H9 (cell line): Measurements from ENCODE around the gene TTBK1. TPM values are rescaled to one million over a fixed set of nuclear protein-coding genes. Genes with fewer than 3 reads are reported as not detected.

Experiments
- DNase-seq: peaks from one replicate; pipeline ENCODE4 v3.0.0-alpha.2; 2017
- H2AFZ ChIP-seq: one replicate; pipeline ENCODE4 v1.6.1; 2013; ENCODE audit warnings: mild to moderate bottlenecking, low read length, control low read depth, moderate library complexity
- H2AK5ac ChIP-seq: 2 replicates; pipeline ENCODE4 v1.6.1; 2013; ENCODE audit warnings: low read length, control low read depth, mixed read lengths; ENCODE audit not compliant: insufficient read length
- H2BK120ac ChIP-seq: one replicate; pipeline ENCODE4 v1.6.1; 2013; ENCODE audit warnings: low read depth, mild to moderate bottlenecking, low read length, control low read depth, inconsistent platforms; ENCODE audit not compliant: poor library complexity, severe bottlenecking
- H2BK12ac ChIP-seq: 2 replicates; pipeline ENCODE4 v1.6.1; 2013; ENCODE audit warnings: low read length, control low read depth, mixed read lengths, low read depth; ENCODE audit not compliant: insufficient read length
- H2BK15ac ChIP-seq: 2 replicates; pipeline ENCODE4 v1.6.1; 2013; ENCODE audit warnings: low read depth, low read length, control low read depth
- H2BK20ac ChIP-seq: one replicate; pipeline ENCODE4 v1.6.1; 2013; ENCODE audit warnings: low read depth, mild to moderate bottlenecking, low read length, control low read depth, inconsistent platforms; ENCODE audit not compliant: poor library complexity, severe bottlenecking
- H2BK5ac ChIP-seq: 2 replicates; pipeline ENCODE4 v1.6.1; 2013; ENCODE audit warnings: low read length, control low read depth, mixed read lengths; ENCODE audit not compliant: insufficient read length
- H3K14ac ChIP-seq: 2 replicates; pipeline ENCODE4 v1.6.1; 2013; ENCODE audit warnings: low read length, control low read depth; ENCODE audit not compliant: insufficient read depth
- H3K18ac ChIP-seq: 2 replicates; pipeline ENCODE4 v1.6.1; 2013; ENCODE audit warnings: low read depth, mild to moderate bottlenecking, mixed read lengths, low read length, control low read depth; ENCODE audit not compliant: insufficient read length
- H3K23ac ChIP-seq: 2 replicates; pipeline ENCODE4 v1.6.1; 2013; ENCODE audit warnings: low read length, control low read depth, mixed read lengths, low read depth; ENCODE audit not compliant: insufficient read length
- H3K23me2 ChIP-seq: 2 replicates; pipeline ENCODE4 v1.6.1; 2013; ENCODE audit warnings: low read depth, mild to moderate bottlenecking, mixed read lengths, low read length, control low read depth; ENCODE audit not compliant: insufficient read length, poor library complexity, severe bottlenecking
- H3K27ac ChIP-seq: 2 replicates; pipeline ENCODE4 v1.5.1; 2013; ENCODE audit warnings: low read length, control low read depth, mixed read lengths, low read depth; ENCODE audit not compliant: insufficient read length
- H3K27me3 ChIP-seq: 2 replicates; pipeline ENCODE4 v1.6.1; 2013; ENCODE audit warnings: low read length, control low read depth, inconsistent platforms; ENCODE audit not compliant: insufficient read depth
- H3K4ac ChIP-seq: 2 replicates; pipeline ENCODE4 v1.6.1; 2013; ENCODE audit warnings: low read depth, mild to moderate bottlenecking, control low read depth, inconsistent platforms, low read length, moderate library complexity
- H3K4me1 ChIP-seq: 2 replicates; pipeline ENCODE4 v1.6.1; 2013; ENCODE audit warnings: low read length, control low read depth, inconsistent platforms; ENCODE audit not compliant: insufficient read depth
- H3K4me2 ChIP-seq: 2 replicates; pipeline ENCODE4 v1.6.1; 2013; ENCODE audit warnings: low read length, control low read depth, mixed read lengths; ENCODE audit not compliant: insufficient read length, insufficient read depth
- H3K56ac ChIP-seq: 2 replicates; pipeline ENCODE4 v1.6.1; 2013; ENCODE audit warnings: low read depth, mild to moderate bottlenecking, mixed read lengths, low read length, control low read depth; ENCODE audit not compliant: insufficient read length
- H3K79me1 ChIP-seq: 2 replicates; pipeline ENCODE4 v1.6.1; 2013; ENCODE audit warnings: low read depth, mild to moderate bottlenecking, moderate library complexity, low read length, control low read depth, inconsistent platforms; ENCODE audit not compliant: insufficient read depth, poor library complexity, severe bottlenecking
- H3K79me2 ChIP-seq: 2 replicates; pipeline ENCODE4 v1.6.1; 2013; ENCODE audit warnings: low read length, control low read depth, inconsistent platforms; ENCODE audit not compliant: insufficient read depth
- H3K9ac ChIP-seq: 2 replicates; pipeline ENCODE4 v1.6.1; 2013; ENCODE audit warnings: low read length, control low read depth, mixed read lengths; ENCODE audit not compliant: insufficient read length; ENCODE audit errors: extremely low read depth
- H3K9me3 ChIP-seq: one replicate; pipeline ENCODE4 v1.6.1; 2013; ENCODE audit warnings: low read depth, low read length, inconsistent platforms; ENCODE audit not compliant: control insufficient read depth
- H3T11ph ChIP-seq: one replicate; pipeline ENCODE4 v1.6.1; 2013; ENCODE audit warnings: mild to moderate bottlenecking, low read length, control low read depth, inconsistent platforms
- H4K20me1 ChIP-seq: one replicate; pipeline ENCODE4 v1.6.1; 2013; ENCODE audit not compliant: control insufficient read depth, insufficient read length, insufficient read depth
- H4K5ac ChIP-seq: 2 replicates; pipeline ENCODE4 v1.6.1; 2013; ENCODE audit warnings: low read depth, mild to moderate bottlenecking, mixed read lengths, low read length, control low read depth; ENCODE audit not compliant: insufficient read length
- H4K8ac ChIP-seq: replicated peaks from 2 replicates; pipeline ENCODE4 v1.6.1; 2013; ENCODE audit warnings: low read length, control low read depth, mixed read lengths, low read depth; ENCODE audit not compliant: insufficient read length
- H4K91ac ChIP-seq: 2 replicates; pipeline ENCODE4 v1.6.1; 2013; ENCODE audit warnings: low read depth, mild to moderate bottlenecking, moderate library complexity, mixed read lengths, low read length, control low read depth; ENCODE audit not compliant: insufficient read length
- H3K27ac Mint-ChIP-seq, 3 experiments: 2 replicates in 2 of 3; 3 replicates in 1 of 3; pipeline ENCODE4 v1.8.0; 2020 to 2021; ENCODE audit warnings: mixed read lengths in 3 of 3, mild to moderate bottlenecking in 1 of 3, moderate library complexity in 1 of 3
- H3K27me3 Mint-ChIP-seq: 2 replicates; pipeline ENCODE4 v1.8.0; 2021; ENCODE audit warnings: low read depth, mild to moderate bottlenecking, moderate library complexity, mixed read lengths
- H3K36me3 Mint-ChIP-seq, 3 experiments: 2 replicates in 2 of 3; 3 replicates in 1 of 3; pipeline ENCODE4 v1.8.0; 2020 to 2021; ENCODE audit warnings: low read depth in 3 of 3, mixed read lengths in 3 of 3; ENCODE audit not compliant: insufficient read depth in 1 of 3
- H3K4me1 Mint-ChIP-seq, 2 experiments: 2 replicates each; pipeline ENCODE4 v1.8.0; 2020; ENCODE audit warnings: mixed read lengths in 2 of 2
- H3K4me3 Mint-ChIP-seq, 2 experiments: 2 replicates in 1 of 2; 3 replicates in 1 of 2; pipeline ENCODE4 v1.8.0; 2020 to 2021; ENCODE audit warnings: mild to moderate bottlenecking in 2 of 2, mixed read lengths in 2 of 2, moderate library complexity in 1 of 2
- H3K9me3 Mint-ChIP-seq, 2 experiments: 2 replicates in 1 of 2; 3 replicates in 1 of 2; pipeline ENCODE4 v1.8.0; 2020; ENCODE audit warnings: mild to moderate bottlenecking in 2 of 2, mixed read lengths in 2 of 2, moderate library complexity in 1 of 2
- CTCF ChIP-seq: fragments of 200-600 bp; sonication (generic); conservative IDR thresholded peaks from 3 replicates; pipeline ENCODE4 v1.8.0; 2021; ENCODE audit warnings: antibody characterized with exemption, mild to moderate bottlenecking
- WGBS: extraction: QIAGEN DNeasy Blood & Tissue Kit; methylation state at CpG from one replicate; pipeline ENCODE4 v1.1.7; 2013; ENCODE audit warnings: missing lambda C conversion rate, low lambda C conversion rate, mixed read lengths; ENCODE audit not compliant: insufficient read length; ENCODE audit errors: extremely low coverage; 5-methylcytosine and 5-hydroxymethylcytosine counted together
- total RNA-seq: library from RNA; stranded (reverse); gene quantifications from 2 replicates; pipeline ENCODE4 v1.2.1, GENCODE V29; 2021

TTBK1 gene
- total RNA-seq, 1 experiment from 2014 or later, result 1.6 TPM

- no peak overlapping the region for H3K18ac ChIP-seq
- H2BK20ac ChIP-seq, result no peak overlapping the region
- no peaks in the 10 kb centered on the region for H3K27me3 ChIP-seq
- H3K27ac ChIP-seq, result no peak overlapping the region
- peaks cover 4% of the 10 kb centered on the region in 2 experiments for H3K4me1 Mint-ChIP-seq
- DNase-seq, result no peak
- H2BK5ac ChIP-seq, result no peak overlapping the region
- H3K9me3 Mint-ChIP-seq, result no peaks in the 10 kb centered on the region
- no peak overlapping the region for H3K9ac ChIP-seq
- H2BK12ac ChIP-seq, result no peak overlapping the region
- H3K23ac ChIP-seq, result no peak overlapping the region
- H3K79me1 ChIP-seq, result no peaks in the 10 kb centered on the region
- H3K4me3 Mint-ChIP-seq, result no peak overlapping the region
- H4K5ac ChIP-seq, result no peak overlapping the region
- no peak overlapping the region for H3K27ac Mint-ChIP-seq
- no peak overlapping the region for H3T11ph ChIP-seq
- no peak overlapping the region for H3K4ac ChIP-seq
- no peak overlapping the region for H2AFZ ChIP-seq
- no peak overlapping the region for H4K8ac ChIP-seq
- H2AK5ac ChIP-seq, result no peak overlapping the region
- H3K23me2 ChIP-seq, result no peaks in the 10 kb centered on the region
- H2BK120ac ChIP-seq, result no peak overlapping the region
- peaks cover 0 to 2% (median 0%) of the 10 kb centered on the region in 3 experiments; a peak in 1 of 7 replicates for H3K36me3 Mint-ChIP-seq
- H3K4me1 ChIP-seq, result no peaks in the 10 kb centered on the region
- H3K27me3 Mint-ChIP-seq, result peaks cover 2% of the 10 kb centered on the region
- no peak overlapping the region for H4K91ac ChIP-seq
- no peak overlapping the region for H3K4me2 ChIP-seq
- peak; percentile 46; the same call in 2 of the 3 replicates for TF ChIP-seq CTCF
- H3K14ac ChIP-seq, result no peak overlapping the region
- no peaks in the 10 kb centered on the region for H4K20me1 ChIP-seq
- no peak overlapping the region for H3K56ac ChIP-seq
- H3K79me2 ChIP-seq, result no peaks in the 10 kb centered on the region
- no peak overlapping the region for H2BK15ac ChIP-seq
- H3K9me3 ChIP-seq, result no peaks in the 10 kb centered on the region
- WGBS, result no CpG with 5 or more reads among the region's 1 CpG
Measured at GRCh38 chr6:43211955-43212354, 31.3 kb upstream of the TTBK1 start.
